Spleen (tissue), 7 donors: ENCODE results near the gene SRF.

Experiments
- CTCF ChIP-seq, 11 experiments: fragments of 200-600 bp in 7 of 11; fragments of 450-650 bp in 4 of 11; sonication (generic) in 4 of 11; IDR thresholded peaks in 8 of 11; conservative IDR thresholded peaks in 3 of 11; 1 replicate in 7 of 11; 2 replicates in 4 of 11; pipeline versions ENCODE4 v1.4.0 to v1.8.0; 2016 to 2021; ENCODE audit warnings: antibody characterized with exemption in 11 of 11, inconsistent platforms in 4 of 11, mild to moderate bottlenecking in 1 of 11
- POLR2AphosphoS5 ChIP-seq, 3 donors: sonication (generic); formaldehyde crosslinking; IDR thresholded peaks; one replicate each; pipeline ENCODE4 v1.5.1; 2017; ENCODE audit warnings: antibody characterized with exemption in 3 of 3
- donor health status: DM: no; HTN: no; CAD: no; lungs with moderate emphysema.
- donor health status: DM: no; HTN: no; CAD: no.
- donor health status: DM: no; HTN: no; CAD: no.

- no peak for TF ChIP-seq CTCF (IDR thresholded peaks at IDR 0.05 in 8 of 11, conservative IDR thresholded peaks at IDR 0.05 in 3 of 11)
- no peak for TF ChIP-seq POLR2AphosphoS5 (IDR thresholded peaks at IDR 0.05)
Observed at GRCh38 chr6:43219119-43219518, 48.0 kb downstream of the SRF start.
